ENCODE data around the gene PLA2G4B. TPM values are rescaled to one million over a fixed set of nuclear protein-coding genes. Genes with fewer than 3 reads are reported as not detected.
A peak's percentile ranks its signal among the peaks of the same experiment; 100 is the strongest.

The PLA2G4B gene
- total and polyA plus RNA-seq, 3 donors from 2014 or later, result 7.4 to 16.6 (median 16.4) TPM

DNA sequence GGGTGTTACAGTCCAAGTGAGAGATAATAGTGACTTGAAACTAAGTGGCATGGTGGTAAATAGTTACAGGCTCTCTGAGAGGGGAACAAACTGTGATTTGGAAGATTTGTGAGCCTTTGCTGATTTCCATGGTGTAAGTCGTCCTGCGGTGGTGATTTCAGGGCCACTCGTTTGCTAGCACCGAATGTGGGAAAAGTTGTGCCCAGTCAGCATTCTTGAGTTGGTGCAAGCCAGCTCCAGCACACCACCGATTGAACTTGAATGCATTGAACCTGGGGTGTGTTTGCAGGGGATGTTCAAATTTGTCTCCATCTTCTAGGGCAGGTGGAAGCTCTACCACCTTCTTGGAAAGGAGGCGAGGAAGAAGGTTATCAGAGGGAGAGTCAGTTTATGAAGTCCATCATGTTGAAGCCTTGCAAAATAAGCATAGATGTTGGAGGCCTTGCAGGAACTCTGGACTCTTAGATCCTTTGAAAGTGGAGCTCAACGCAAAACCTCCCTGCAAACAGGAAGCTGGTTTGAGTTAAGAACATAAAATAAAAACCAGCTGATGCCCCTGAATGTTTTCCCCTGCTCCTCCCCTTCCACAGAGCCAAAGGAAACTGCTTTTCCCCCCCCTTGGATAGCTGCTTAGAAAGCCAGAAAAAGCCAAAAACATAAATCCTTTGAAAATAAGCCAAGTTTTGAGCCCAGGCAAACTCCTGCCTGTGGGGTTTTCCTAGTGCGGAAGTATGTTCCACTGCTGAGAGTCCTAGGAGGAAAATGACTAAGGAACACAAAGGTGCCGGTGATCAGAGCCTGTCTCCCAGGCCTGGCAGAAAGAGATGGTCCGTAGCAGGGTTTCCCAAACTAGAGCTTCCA lies 42.4 kb upstream of the PLA2G4B start:
- Histone ChIP-seq H3K4me3 (no peak overlapping the region), H3K27me3 (no peaks in the 10 kb centered on the region), H3K27ac (peak overlapping the region in 1 of 2 donors; percentile 46), H3K36me3 (ENCODE audit: low read depth, missing control alignments) (no peaks in the 10 kb centered on the region), H3K4me1 (peaks cover 45% of the 10 kb centered on the region), H3K9me3 (no peaks in the 10 kb centered on the region)
- WGBS, 2 donors, result 43 to 44% methylated on average over 10 of the region's 10 CpGs
- DNase-seq, result no peak
- TF ChIP-seq CTCF (IDR thresholded peaks at IDR 0.05) (no peak), POLR2A (IDR thresholded peaks at IDR 0.05) (no peak)
- intact Hi-C loops (cut with DNase I; ENCODE audit: low total_unique reads), result no loop called here

GRCh38 chr15:41797201-41797944 lies 41.3 kb upstream of the PLA2G4B start:
- no peak for TF ChIP-seq CTCF (IDR thresholded peaks at IDR 0.05)
- TF ChIP-seq POLR2A (IDR thresholded peaks at IDR 0.05), result no peak
- H3K4me3 ChIP-seq, result no peak overlapping the region
- H3K27ac ChIP-seq, result peak overlapping the region in 1 of 2 donors; percentile 46
- no peaks in the 10 kb centered on the region for H3K9me3 ChIP-seq
- intact Hi-C loops (cut with DNase I; ENCODE audit: low total_unique reads), result no loop called here
- WGBS, 2 donors, result 83 to 87% methylated on average over 8 of the region's 8 CpGs
- no peaks in the 10 kb centered on the region for H3K36me3 ChIP-seq (ENCODE audit: low read depth, missing control alignments)
- DNase-seq, result no peak
- no peaks in the 10 kb centered on the region for H3K27me3 ChIP-seq
- peaks cover 35% of the 10 kb centered on the region for H3K4me1 ChIP-seq

- no peaks in the 10 kb centered on the region for H3K9me3 ChIP-seq
- no peak overlapping the region for H3K27ac ChIP-seq
- DNase-seq, result no peak
- H3K4me1 ChIP-seq, result peaks cover 33% of the 10 kb centered on the region
- H3K36me3 ChIP-seq (ENCODE audit: low read depth, missing control alignments), result no peaks in the 10 kb centered on the region
- H3K4me3 ChIP-seq, result no peak overlapping the region
- TF ChIP-seq CTCF (IDR thresholded peaks at IDR 0.05), result no peak
- no peak for TF ChIP-seq POLR2A (IDR thresholded peaks at IDR 0.05)
- 58 to 71% methylated on average over 9 of the region's 9 CpGs for WGBS, 2 donors
- intact Hi-C loops (cut with DNase I; ENCODE audit: low total_unique reads), result no loop called here
- no peaks in the 10 kb centered on the region for H3K27me3 ChIP-seq
These were observed 39.8 kb upstream of the PLA2G4B start for GRCh38 chr15:41798607-41799487.

DNA sequence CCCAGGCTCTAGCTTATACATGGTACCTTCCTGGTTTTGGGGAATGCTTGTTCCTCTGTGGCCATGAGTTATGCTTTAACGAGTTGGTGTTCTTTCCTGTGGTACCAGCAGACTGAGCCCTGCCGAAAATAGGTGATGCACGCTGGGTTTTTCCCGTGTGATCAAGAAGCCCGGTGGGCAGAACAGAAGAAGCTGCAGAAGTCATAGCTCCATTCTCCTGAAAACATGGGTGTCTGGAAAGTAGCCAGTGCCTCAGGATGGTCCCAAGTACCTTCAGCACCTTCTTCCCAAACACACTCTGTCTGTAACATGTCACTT lies 39.2 kb upstream of the PLA2G4B start:
- peaks cover 37% of the 10 kb centered on the region for H3K4me1 ChIP-seq
- intact Hi-C loops (cut with DNase I; ENCODE audit: low total_unique reads), result no loop called here
- no peaks in the 10 kb centered on the region for H3K9me3 ChIP-seq
- no peak for TF ChIP-seq POLR2A (IDR thresholded peaks at IDR 0.05)
- TF ChIP-seq CTCF (IDR thresholded peaks at IDR 0.05), result no peak
- no peak for DNase-seq
- WGBS, 2 donors, result 82 to 83% methylated on average over 5 of the region's 5 CpGs
- no peak overlapping the region for H3K27ac ChIP-seq
- H3K27me3 ChIP-seq, result no peaks in the 10 kb centered on the region
- no peaks in the 10 kb centered on the region for H3K36me3 ChIP-seq (ENCODE audit: low read depth, missing control alignments)
- no peak overlapping the region for H3K4me3 ChIP-seq

All from testis (tissue), 3 donors.